ENCODE data around the gene SLF2. TPM values are rescaled to one million over a fixed set of nuclear protein-coding genes. Genes with fewer than 3 reads are reported as not detected.
A peak's percentile ranks its signal among the peaks of the same experiment; 100 is the strongest.

Gene SLF2
- total and polyA plus RNA-seq, 2 of the 13 experiments (the other 11 are each of a cell fraction or from before 2014, with no cell fraction given) = 12.2 to 48.1 TPM

GRCh38 chr10:100912605-100913469 lies at the start of gene SLF2 (continued):
- TF ChIP-seq ZBTB4 (CRISPR knock-in tag; IDR thresholded peaks at IDR 0.05; ENCODE audit: borderline replicate concordance) (no peak), TBL1XR1 (IDR thresholded peaks at IDR 0.05; ENCODE audit: borderline replicate concordance, low read length, partially characterized antibody) (peak; percentile 19), MLLT10 (CRISPR knock-in tag; IDR thresholded peaks at IDR 0.05) (no peak), HNF4G (IDR thresholded peaks at IDR 0.05; ENCODE audit: borderline replicate concordance, low read depth, low read length) (no peak), HNF4G (CRISPR knock-in tag; IDR thresholded peaks at IDR 0.05; ENCODE audit: borderline replicate concordance, low read depth) (no peak), TAF1 (CRISPR knock-in tag; IDR thresholded peaks at IDR 0.05) (peak; percentile 90), ZNF501 (CRISPR knock-in tag; IDR thresholded peaks at IDR 0.05) (peak; percentile 86; the same call in 1 of the 2 replicates), KLF11 (CRISPR knock-in tag; IDR thresholded peaks at IDR 0.05) (no peak), ZNF709 (CRISPR knock-in tag; IDR thresholded peaks at IDR 0.05) (peak; percentile 92), ATAD3A (CRISPR knock-in tag; IDR thresholded peaks at IDR 0.05) (no peak), ZNF713 (CRISPR knock-in tag; IDR thresholded peaks at IDR 0.05) (no peak), MYC (CRISPR knock-in tag; IDR thresholded peaks at IDR 0.05; ENCODE audit: borderline replicate concordance) (peak; percentile 90), AGO1 (IDR thresholded peaks at IDR 0.05; ENCODE audit: low read depth, low read length, poor library complexity, severe bottlenecking) (no peak), NAIF1 (CRISPR knock-in tag; IDR thresholded peaks at IDR 0.05; ENCODE audit: borderline replicate concordance) (no peak; the same call in 1 of the 2 replicates), HIC2 (CRISPR knock-in tag; IDR thresholded peaks at IDR 0.05; ENCODE audit: low read depth) (0 out of 2 replicates have a peak, but pooled peaks have one; percentile 23), SRSF4 (IDR thresholded peaks at IDR 0.05; ENCODE audit: low read depth, low read length, poor library complexity, severe bottlenecking) (no peak), PATZ1 (CRISPR knock-in tag; IDR thresholded peaks at IDR 0.05) (peak; percentile 94), GMEB1 (CRISPR knock-in tag; IDR thresholded peaks at IDR 0.05; ENCODE audit: borderline replicate concordance) (peak; percentile 64; the same call in 1 of the 2 replicates), IKZF4 (CRISPR knock-in tag; IDR thresholded peaks at IDR 0.05; ENCODE audit: borderline replicate concordance, low read depth, not compliant biosample characterization) (peak; percentile 73)

Measured in HepG2 (cell line).